Esophagus muscularis mucosa (tissue), 4 donors: Measurements from ENCODE around the gene NTM. TPM values are rescaled to one million over a fixed set of nuclear protein-coding genes. Genes with fewer than 3 reads are reported as not detected.

ENCODE experiments used
- DNase-seq: peaks from one replicate; pipeline ENCODE4 v3.0.0-alpha.2; 2017; ENCODE audit errors: extremely low spot score
- H3K27ac ChIP-seq, 4 donors: fragments of 200-600 bp; sonication (generic); replicated peaks in 1 of 4; 1 replicate in 3 of 4; 2 replicates in 1 of 4; pipeline ENCODE4 v1.5.1; 2016 to 2019; ENCODE audit warnings: mild to moderate bottlenecking in 1 of 4
- H3K27me3 ChIP-seq, 4 donors: fragments of 200-600 bp; sonication (generic); one replicate each; pipeline versions ENCODE4 v1.5.1 to v1.6.0; 2016 to 2019
- H3K36me3 ChIP-seq, 4 donors: fragments of 200-600 bp; sonication (generic); one replicate each; pipeline ENCODE4 v1.5.1; 2016 to 2019
- H3K4me1 ChIP-seq, 4 donors: fragments of 200-600 bp; sonication (generic); one replicate each; pipeline ENCODE4 v1.5.1; 2016 to 2019
- H3K4me3 ChIP-seq, 4 donors: fragments of 200-600 bp; sonication (generic); 1 replicate in 2 of 4; 2 replicates in 2 of 4; pipeline ENCODE4 v1.5.1; 2016 to 2019; ENCODE audit warnings: mild to moderate bottlenecking in 4 of 4, moderate library complexity in 1 of 4
- H3K9me3 ChIP-seq, 4 donors: fragments of 200-600 bp; sonication (generic); 1 replicate in 3 of 4; 2 replicates in 1 of 4; pipeline ENCODE4 v1.5.1; 2016 to 2019
- CTCF ChIP-seq, 3 experiments: fragments of 200-600 bp in 2 of 3; fragments of 450-650 bp in 1 of 3; sonication (generic) in 2 of 3; IDR thresholded peaks; one replicate each; pipeline ENCODE4 v1.5.1; 2017 to 2019; ENCODE audit warnings: antibody characterized with exemption in 3 of 3, mild to moderate bottlenecking in 2 of 3, moderate library complexity in 1 of 3
- EP300 ChIP-seq: sonication (generic); formaldehyde crosslinking; IDR thresholded peaks from one replicate; pipeline ENCODE4 v1.6.1; 2017; ENCODE audit warnings: antibody characterized with exemption
- POLR2A ChIP-seq: fragments of 450-650 bp; IDR thresholded peaks from one replicate; pipeline ENCODE4 v1.6.1; 2017; ENCODE audit warnings: antibody characterized with exemption, moderate library complexity, mild to moderate bottlenecking, low read depth
- POLR2AphosphoS5 ChIP-seq, 2 donors: sonication (generic); formaldehyde crosslinking; IDR thresholded peaks; one replicate each; pipeline ENCODE4 v1.6.1; 2017; ENCODE audit warnings: antibody characterized with exemption in 2 of 2
- WGBS: methylation state at CpG from one replicate; pipeline ENCODE4 v1.1.5; 2018; 5-methylcytosine and 5-hydroxymethylcytosine counted together
- intact Hi-C: fragments of 100-400 bp; cut with DNase I; formaldehyde crosslinking; loops from one replicate; pipeline ENCODE4 v1.15.1; 2023
- total RNA-seq, 4 donors: library from RNA; depleted of rRNA; stranded (reverse); fragments of >200 nt; gene quantifications; one replicate each; pipeline versions ENCODE4 v1.1.0 to v1.2.1, GENCODE V29; 2016

NTM gene
- total RNA-seq, 4 donors from 2014 or later = 5.6 to 25.3 (median 8.3) TPM

GRCh38 chr11:131624531-131624930 is 254.1 kb downstream of the NTM start:
- no peaks in the 10 kb centered on the region for H3K36me3 ChIP-seq
- no peak overlapping the region for H3K4me3 ChIP-seq
- no peaks in the 10 kb centered on the region for H3K4me1 ChIP-seq
- no peak for DNase-seq
- no peaks in the 10 kb centered on the region for H3K27me3 ChIP-seq
- intact Hi-C loops = no loop called here
- no peak overlapping the region for H3K27ac ChIP-seq
- WGBS = 86% methylated on average over 4 of the region's 4 CpGs
- no peak for TF ChIP-seq CTCF (IDR thresholded peaks at IDR 0.05)
- no peak for TF ChIP-seq POLR2AphosphoS5 (IDR thresholded peaks at IDR 0.05)
- H3K9me3 ChIP-seq = no peaks in the 10 kb centered on the region

- peak; percentile 81 for DNase-seq
- H3K4me3 ChIP-seq = no peak overlapping the region
- intact Hi-C loops = no loop called here
- 64% methylated on average over 9 of the region's 9 CpGs for WGBS
- H3K4me1 ChIP-seq = no peaks in the 10 kb centered on the region
- TF ChIP-seq CTCF (IDR thresholded peaks at IDR 0.05) (no peak), POLR2A (no peak), POLR2AphosphoS5 (IDR thresholded peaks at IDR 0.05) (no peak), EP300 (no peak)
- H3K9me3 ChIP-seq = no peaks in the 10 kb centered on the region
- no peaks in the 10 kb centered on the region for H3K36me3 ChIP-seq
- no peaks in the 10 kb centered on the region for H3K27me3 ChIP-seq
- H3K27ac ChIP-seq = no peak overlapping the region
Measured at GRCh38 chr11:131626788-131627187, 256.4 kb downstream of the NTM start.

- 88% methylated on average over 6 of the region's 6 CpGs for WGBS
- no peaks in the 10 kb centered on the region for H3K9me3 ChIP-seq
- no peaks in the 10 kb centered on the region for H3K36me3 ChIP-seq
- TF ChIP-seq CTCF (IDR thresholded peaks at IDR 0.05) = no peak
- no peak for TF ChIP-seq EP300
- TF ChIP-seq POLR2A = no peak
- no peak for TF ChIP-seq POLR2AphosphoS5 (IDR thresholded peaks at IDR 0.05)
- intact Hi-C loops = no loop called here
- no peak for DNase-seq
- no peaks in the 10 kb centered on the region for H3K27me3 ChIP-seq
- no peak overlapping the region for H3K27ac ChIP-seq
- no peak overlapping the region for H3K4me3 ChIP-seq
- no peaks in the 10 kb centered on the region for H3K4me1 ChIP-seq
Measured at GRCh38 chr11:131628739-131629138, 258.3 kb downstream of the NTM start.

- no peaks in the 10 kb centered on the region for H3K4me1 ChIP-seq
- H3K27me3 ChIP-seq = no peaks in the 10 kb centered on the region
- H3K4me3 ChIP-seq = no peak overlapping the region
- H3K27ac ChIP-seq = no peak overlapping the region
- DNase-seq = no peak
- whole genome bisulfite sequencing = 80% methylated on average over 5 of the region's 5 CpGs
- intact Hi-C loops = no loop called here
- no peaks in the 10 kb centered on the region for H3K36me3 ChIP-seq
- no peaks in the 10 kb centered on the region for H3K9me3 ChIP-seq
- TF ChIP-seq EP300 = no peak
- TF ChIP-seq CTCF (IDR thresholded peaks at IDR 0.05) = no peak
- no peak for TF ChIP-seq POLR2A
- TF ChIP-seq POLR2AphosphoS5 (IDR thresholded peaks at IDR 0.05) = no peak
Measured at GRCh38 chr11:131629925-131630540, 259.6 kb downstream of the NTM start.

GRCh38 chr11:131632971-131633370 is 262.6 kb downstream of the NTM start:
- Histone ChIP-seq H3K27ac (no peak overlapping the region), H3K27me3 (no peaks in the 10 kb centered on the region), H3K36me3 (no peaks in the 10 kb centered on the region), H3K4me1 (no peaks in the 10 kb centered on the region), H3K9me3 (no peaks in the 10 kb centered on the region), H3K4me3 (no peak overlapping the region)
- TF ChIP-seq POLR2AphosphoS5 (IDR thresholded peaks at IDR 0.05) (no peak), POLR2A (no peak), CTCF (IDR thresholded peaks at IDR 0.05) (no peak), EP300 (no peak)
- WGBS = 89% methylated on average over 2 of the region's 2 CpGs
- intact Hi-C loops = no loop called here
- no peak for DNase-seq
